SK-N-SH (cell line): ENCODE results near the gene ARHGAP6.

ENCODE experiments used
- ELF1 ChIP-seq: IDR thresholded peaks from 2 replicates; pipeline ENCODE4 v1.4.0; 2012
- EZH2phosphoT487 ChIP-seq: fragments of 200-600 bp; sonication (generic); IDR thresholded peaks from 2 replicates; pipeline ENCODE4 v1.6.1; 2017; ENCODE audit warnings: low read depth, mixed run types, mild to moderate bottlenecking, antibody characterized with exemption, moderate library complexity, borderline replicate concordance
- FOXM1 ChIP-seq: IDR thresholded peaks from 2 replicates; pipeline ENCODE4 v1.4.0; 2012; ENCODE audit warnings: low read depth, mild to moderate bottlenecking
- GABPA ChIP-seq: IDR thresholded peaks from 2 replicates; pipeline ENCODE4 v1.4.0; 2012; ENCODE audit warnings: low read depth, mild to moderate bottlenecking
- POLR2AphosphoS5 ChIP-seq: IDR thresholded peaks from 2 replicates; pipeline ENCODE4 v1.6.1; 2012; ENCODE audit warnings: low read depth, low read length
- RAD21 ChIP-seq: IDR thresholded peaks from 2 replicates; pipeline ENCODE4 v1.6.1; 2012; ENCODE audit warnings: mild to moderate bottlenecking, low read length
- SIN3A ChIP-seq: IDR thresholded peaks from 2 replicates; pipeline ENCODE4 v1.6.1; 2012; ENCODE audit warnings: low read depth, mild to moderate bottlenecking, low read length, moderate library complexity, borderline replicate concordance
- YY1 ChIP-seq: IDR thresholded peaks from 2 replicates; pipeline ENCODE4 v1.4.0; 2012; ENCODE audit warnings: low read depth, mild to moderate bottlenecking
- TF ChIP-seq, protein P1 (sequence below): IDR thresholded peaks from 2 replicates; pipeline ENCODE4 v1.4.0; 2012; ENCODE audit warnings: low read depth, borderline replicate concordance
- TF ChIP-seq, protein P2 (sequence below): fragments of 200-600 bp; sonication (generic); IDR thresholded peaks from 2 replicates; pipeline ENCODE4 v1.6.1; 2017; ENCODE audit warnings: antibody characterized with exemption, mild to moderate bottlenecking, moderate library complexity
- TF ChIP-seq, protein P3 (sequence below): IDR thresholded peaks from 2 replicates; pipeline ENCODE4 v1.6.1; 2012; ENCODE audit warnings: mild to moderate bottlenecking, low read depth, low read length, moderate library complexity

DNA sequence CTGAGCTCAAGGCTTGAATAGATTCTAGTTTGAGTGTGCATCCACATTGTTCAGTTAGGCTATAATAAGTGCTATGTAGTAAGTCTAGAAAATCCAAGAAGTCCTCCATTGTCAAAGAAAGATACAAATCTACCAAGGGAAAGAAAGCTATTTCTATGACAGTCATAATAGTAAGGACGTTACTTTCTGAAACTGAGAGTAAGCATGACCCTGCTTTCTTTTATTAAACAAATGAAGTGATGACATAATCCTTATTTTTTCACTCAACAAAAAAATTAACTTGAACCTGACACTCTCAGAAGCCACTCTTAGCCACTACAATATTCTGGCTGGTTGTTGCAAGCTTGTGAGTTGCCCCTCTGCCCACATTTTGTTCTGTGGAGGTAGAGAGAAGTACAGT is 406.3 kb downstream of the ARHGAP6 start:
- TF ChIP-seq, protein P1, sequence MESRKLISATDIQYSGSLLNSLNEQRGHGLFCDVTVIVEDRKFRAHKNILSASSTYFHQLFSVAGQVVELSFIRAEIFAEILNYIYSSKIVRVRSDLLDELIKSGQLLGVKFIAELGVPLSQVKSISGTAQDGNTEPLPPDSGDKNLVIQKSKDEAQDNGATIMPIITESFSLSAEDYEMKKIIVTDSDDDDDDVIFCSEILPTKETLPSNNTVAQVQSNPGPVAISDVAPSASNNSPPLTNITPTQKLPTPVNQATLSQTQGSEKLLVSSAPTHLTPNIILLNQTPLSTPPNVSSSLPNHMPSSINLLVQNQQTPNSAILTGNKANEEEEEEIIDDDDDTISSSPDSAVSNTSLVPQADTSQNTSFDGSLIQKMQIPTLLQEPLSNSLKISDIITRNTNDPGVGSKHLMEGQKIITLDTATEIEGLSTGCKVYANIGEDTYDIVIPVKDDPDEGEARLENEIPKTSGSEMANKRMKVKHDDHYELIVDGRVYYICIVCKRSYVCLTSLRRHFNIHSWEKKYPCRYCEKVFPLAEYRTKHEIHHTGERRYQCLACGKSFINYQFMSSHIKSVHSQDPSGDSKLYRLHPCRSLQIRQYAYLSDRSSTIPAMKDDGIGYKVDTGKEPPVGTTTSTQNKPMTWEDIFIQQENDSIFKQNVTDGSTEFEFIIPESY = no peak
- TF ChIP-seq ELF1 (no peak), GABPA (no peak), POLR2AphosphoS5 (no peak), EZH2phosphoT487 (no peak), FOXM1 (no peak), SIN3A (no peak), YY1 (no peak), RAD21 (no peak)
- TF ChIP-seq, protein P2, sequence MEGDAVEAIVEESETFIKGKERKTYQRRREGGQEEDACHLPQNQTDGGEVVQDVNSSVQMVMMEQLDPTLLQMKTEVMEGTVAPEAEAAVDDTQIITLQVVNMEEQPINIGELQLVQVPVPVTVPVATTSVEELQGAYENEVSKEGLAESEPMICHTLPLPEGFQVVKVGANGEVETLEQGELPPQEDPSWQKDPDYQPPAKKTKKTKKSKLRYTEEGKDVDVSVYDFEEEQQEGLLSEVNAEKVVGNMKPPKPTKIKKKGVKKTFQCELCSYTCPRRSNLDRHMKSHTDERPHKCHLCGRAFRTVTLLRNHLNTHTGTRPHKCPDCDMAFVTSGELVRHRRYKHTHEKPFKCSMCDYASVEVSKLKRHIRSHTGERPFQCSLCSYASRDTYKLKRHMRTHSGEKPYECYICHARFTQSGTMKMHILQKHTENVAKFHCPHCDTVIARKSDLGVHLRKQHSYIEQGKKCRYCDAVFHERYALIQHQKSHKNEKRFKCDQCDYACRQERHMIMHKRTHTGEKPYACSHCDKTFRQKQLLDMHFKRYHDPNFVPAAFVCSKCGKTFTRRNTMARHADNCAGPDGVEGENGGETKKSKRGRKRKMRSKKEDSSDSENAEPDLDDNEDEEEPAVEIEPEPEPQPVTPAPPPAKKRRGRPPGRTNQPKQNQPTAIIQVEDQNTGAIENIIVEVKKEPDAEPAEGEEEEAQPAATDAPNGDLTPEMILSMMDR = no peak
- TF ChIP-seq, protein P3, sequence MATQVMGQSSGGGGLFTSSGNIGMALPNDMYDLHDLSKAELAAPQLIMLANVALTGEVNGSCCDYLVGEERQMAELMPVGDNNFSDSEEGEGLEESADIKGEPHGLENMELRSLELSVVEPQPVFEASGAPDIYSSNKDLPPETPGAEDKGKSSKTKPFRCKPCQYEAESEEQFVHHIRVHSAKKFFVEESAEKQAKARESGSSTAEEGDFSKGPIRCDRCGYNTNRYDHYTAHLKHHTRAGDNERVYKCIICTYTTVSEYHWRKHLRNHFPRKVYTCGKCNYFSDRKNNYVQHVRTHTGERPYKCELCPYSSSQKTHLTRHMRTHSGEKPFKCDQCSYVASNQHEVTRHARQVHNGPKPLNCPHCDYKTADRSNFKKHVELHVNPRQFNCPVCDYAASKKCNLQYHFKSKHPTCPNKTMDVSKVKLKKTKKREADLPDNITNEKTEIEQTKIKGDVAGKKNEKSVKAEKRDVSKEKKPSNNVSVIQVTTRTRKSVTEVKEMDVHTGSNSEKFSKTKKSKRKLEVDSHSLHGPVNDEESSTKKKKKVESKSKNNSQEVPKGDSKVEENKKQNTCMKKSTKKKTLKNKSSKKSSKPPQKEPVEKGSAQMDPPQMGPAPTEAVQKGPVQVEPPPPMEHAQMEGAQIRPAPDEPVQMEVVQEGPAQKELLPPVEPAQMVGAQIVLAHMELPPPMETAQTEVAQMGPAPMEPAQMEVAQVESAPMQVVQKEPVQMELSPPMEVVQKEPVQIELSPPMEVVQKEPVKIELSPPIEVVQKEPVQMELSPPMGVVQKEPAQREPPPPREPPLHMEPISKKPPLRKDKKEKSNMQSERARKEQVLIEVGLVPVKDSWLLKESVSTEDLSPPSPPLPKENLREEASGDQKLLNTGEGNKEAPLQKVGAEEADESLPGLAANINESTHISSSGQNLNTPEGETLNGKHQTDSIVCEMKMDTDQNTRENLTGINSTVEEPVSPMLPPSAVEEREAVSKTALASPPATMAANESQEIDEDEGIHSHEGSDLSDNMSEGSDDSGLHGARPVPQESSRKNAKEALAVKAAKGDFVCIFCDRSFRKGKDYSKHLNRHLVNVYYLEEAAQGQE = no peak
